Measurements from ENCODE around the gene PLXNA4.

DNA sequence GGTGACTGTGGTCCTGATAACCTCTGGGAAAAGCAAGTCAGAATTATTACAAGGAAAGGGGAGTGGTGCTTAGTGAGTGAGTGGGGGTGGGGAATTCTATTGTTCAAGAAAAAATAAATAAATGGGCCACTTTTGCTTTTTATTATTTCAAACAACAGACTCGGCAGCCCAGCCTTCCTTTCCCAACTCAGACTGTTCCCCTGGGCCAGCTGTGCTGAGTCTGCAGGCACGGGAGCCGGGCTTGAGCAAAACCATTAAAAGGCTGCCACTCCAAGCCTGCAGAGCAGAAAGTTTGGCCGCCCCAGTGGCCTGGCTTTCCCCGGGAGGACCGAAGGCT lies 90.0 kb downstream of the PLXNA4 start:
- TF ChIP-seq, protein P1, sequence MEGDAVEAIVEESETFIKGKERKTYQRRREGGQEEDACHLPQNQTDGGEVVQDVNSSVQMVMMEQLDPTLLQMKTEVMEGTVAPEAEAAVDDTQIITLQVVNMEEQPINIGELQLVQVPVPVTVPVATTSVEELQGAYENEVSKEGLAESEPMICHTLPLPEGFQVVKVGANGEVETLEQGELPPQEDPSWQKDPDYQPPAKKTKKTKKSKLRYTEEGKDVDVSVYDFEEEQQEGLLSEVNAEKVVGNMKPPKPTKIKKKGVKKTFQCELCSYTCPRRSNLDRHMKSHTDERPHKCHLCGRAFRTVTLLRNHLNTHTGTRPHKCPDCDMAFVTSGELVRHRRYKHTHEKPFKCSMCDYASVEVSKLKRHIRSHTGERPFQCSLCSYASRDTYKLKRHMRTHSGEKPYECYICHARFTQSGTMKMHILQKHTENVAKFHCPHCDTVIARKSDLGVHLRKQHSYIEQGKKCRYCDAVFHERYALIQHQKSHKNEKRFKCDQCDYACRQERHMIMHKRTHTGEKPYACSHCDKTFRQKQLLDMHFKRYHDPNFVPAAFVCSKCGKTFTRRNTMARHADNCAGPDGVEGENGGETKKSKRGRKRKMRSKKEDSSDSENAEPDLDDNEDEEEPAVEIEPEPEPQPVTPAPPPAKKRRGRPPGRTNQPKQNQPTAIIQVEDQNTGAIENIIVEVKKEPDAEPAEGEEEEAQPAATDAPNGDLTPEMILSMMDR (IDR thresholded peaks at IDR 0.05) = no peak
- no peak for TF ChIP-seq POLR2A (IDR thresholded peaks at IDR 0.05)
